Ovary (tissue), 9 donors: Measurements from ENCODE around the gene APOC4. TPM values are rescaled to one million over a fixed set of nuclear protein-coding genes. Genes with fewer than 3 reads are reported as not detected.

Source experiments
- DNase-seq, 5 donors: peaks; one replicate each; pipeline ENCODE4 v3.0.0-alpha.2; 2019 to 2020
- H3K27ac ChIP-seq, 2 donors: fragments of 200-600 bp; one replicate each; pipeline versions ENCODE4 v1.5.1 to v1.8.0; 2019 to 2022
- H3K27me3 ChIP-seq: fragments of 200-600 bp; one replicate; pipeline ENCODE4 v1.8.0; 2022
- H3K36me3 ChIP-seq: fragments of 200-600 bp; sonication (generic); one replicate; pipeline ENCODE4 v1.5.1; 2019
- H3K4me1 ChIP-seq: one replicate; pipeline ENCODE4 v1.8.1; 2013; ENCODE audit warnings: mild to moderate bottlenecking, moderate library complexity; ENCODE audit not compliant: insufficient read depth
- H3K4me3 ChIP-seq: fragments of 200-600 bp; sonication (generic); one replicate; pipeline ENCODE4 v1.5.1; 2017
- H3K9me3 ChIP-seq, 2 donors: fragments of 200-600 bp in 1 of 2; sonication (generic) in 1 of 2; one replicate each; pipeline versions ENCODE4 v1.5.1 to v1.8.1; 2013 to 2019; ENCODE audit warnings: mild to moderate bottlenecking in 1 of 2, moderate library complexity in 1 of 2
- CTCF ChIP-seq, 3 donors: fragments of 450-650 bp in 2 of 3; fragments of 200-600 bp in 1 of 3; IDR thresholded peaks; one replicate each; pipeline versions ENCODE4 v1.5.1 to v1.8.0; 2016 to 2022; ENCODE audit warnings: antibody characterized with exemption in 3 of 3, mild to moderate bottlenecking in 1 of 3
- EP300 ChIP-seq: sonication (generic); formaldehyde crosslinking; IDR thresholded peaks from one replicate; pipeline ENCODE4 v1.6.1; 2017; ENCODE audit warnings: antibody characterized with exemption
- POLR2A ChIP-seq: fragments of 450-650 bp; IDR thresholded peaks from one replicate; pipeline ENCODE4 v1.6.1; 2017; ENCODE audit warnings: antibody characterized with exemption, mild to moderate bottlenecking, moderate library complexity
- WGBS, 3 donors: extraction: QIAGEN DNeasy Blood & Tissue Kit in 1 of 3; methylation state at CpG; one replicate each; pipeline versions ENCODE4 v1.1.5 to v1.1.7; 2013 to 2017; 5-methylcytosine and 5-hydroxymethylcytosine counted together
- intact Hi-C, 4 donors: fragments of 100-400 bp; cut with DNase I; formaldehyde crosslinking; loops; one replicate each; pipeline versions ENCODE4 v1.11.0 to v1.15.1; 2022 to 2023
- polyA plus RNA-seq, 2 donors: library from polyadenylated mRNA; stranded (reverse); fragments of 200-250 nt in 1 of 2; fragments of 350-450 nt in 1 of 2; fragmentation: Illumina TruSeq in 1 of 2; extraction: RNeasy Lipid Tissue Mini Kit (QIAGEN cat#74804) in 1 of 2; gene quantifications; one replicate each; pipeline ENCODE4 v1.2.3, GENCODE V29; 2013 to 2014
- total RNA-seq, 7 donors: library from RNA; depleted of rRNA in 2 of 7; stranded (reverse); fragments of >200 nt in 2 of 7; fragmentation: NEBNext Ultra II Directional in 3 of 7; extraction: Animal tissue kit (Norgen Biotek cat#: 25700) in 3 of 7; gene quantifications; one replicate each; pipeline versions ENCODE4 v1.1.0 to v1.2.4, GENCODE V29; 2016 to 2023
- donor health status: DM: no; HTN: no; CAD: no; lungs with moderate emphysema.
- donor health status: DM: no; HTN: no; CAD: no.
- donor health status: Bipolar disorder and iron deficiency.
- donor health status: DM: yes; HTN: yes; CAD: no.
- donor health status: DM: no; HTN: no; CAD: no.
- donor health status: DM: yes; HTN: yes; CAD: no.

Gene APOC4
- total and polyA plus RNA-seq, 9 donors: 0.57 TPM; not detected in 8

GRCh38 chr19:44951179-44952159 is 9.4 kb downstream of the APOC4 start:
- intact Hi-C loops: loop anchor here in 3 of 4 donors (2.0 to 5.0 kb wide), 2 partner anchors 47 to 49 kb away; partner anchors contain the start of gene APOE (in 1 of the 3)
- H3K27ac ChIP-seq: peak overlapping the region; percentile 0 to 2
- H3K36me3 ChIP-seq: no peaks in the 10 kb centered on the region
- H3K4me3 ChIP-seq: no peak overlapping the region
- H3K4me1 ChIP-seq: peaks cover 9% of the 10 kb centered on the region
- 32 to 42% (median 35%) methylated on average over 12 to 13 of the region's 13 CpGs for WGBS, 3 donors
- no peaks in the 10 kb centered on the region for H3K9me3 ChIP-seq
- H3K27me3 ChIP-seq: no peaks in the 10 kb centered on the region
- peak; percentile 55 to 74 (median 62) for DNase-seq
- no peak for TF ChIP-seq EP300
- peak; percentile 73 to 82 (median 78) for TF ChIP-seq CTCF (IDR thresholded peaks at IDR 0.05)
- no peak for TF ChIP-seq POLR2A

DNA sequence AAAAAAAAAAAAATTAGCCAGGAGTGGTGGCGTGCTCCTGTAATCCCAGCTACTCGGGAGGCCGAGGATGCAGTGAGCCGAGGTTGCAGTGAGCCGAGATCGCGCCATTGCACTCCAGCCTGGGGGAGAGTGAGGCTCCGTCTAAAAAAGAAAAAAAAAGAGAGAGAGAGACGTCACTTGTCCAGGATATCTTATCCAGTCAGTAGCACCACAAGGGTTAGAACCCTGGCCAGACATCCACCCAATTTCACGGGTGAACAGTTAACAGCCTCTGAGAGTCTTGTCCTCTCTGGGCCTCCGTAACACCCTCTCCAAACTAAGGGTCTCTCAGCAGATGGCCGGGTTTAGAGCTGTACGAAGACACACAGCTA is 12.2 kb downstream of the APOC4 start:
- intact Hi-C loops: loop anchor here in 2 of 4 donors (5.0 kb wide), 1 partner anchor 52 kb away; no protein-coding TSS in a partner anchor
- no peaks in the 10 kb centered on the region for H3K36me3 ChIP-seq
- H3K4me3 ChIP-seq: peak overlapping the region; percentile 65
- peak overlapping the region; percentile 81 to 85 for H3K27ac ChIP-seq
- peaks cover 13% of the 10 kb centered on the region for H3K4me1 ChIP-seq
- no peaks in the 10 kb centered on the region for H3K27me3 ChIP-seq
- no peak for TF ChIP-seq EP300
- TF ChIP-seq CTCF (IDR thresholded peaks at IDR 0.05): no peak
- no peak for TF ChIP-seq POLR2A
- 17 to 24% (median 23%) methylated on average over 13 of the region's 13 CpGs for WGBS, 3 donors
- DNase-seq: no peak
- H3K9me3 ChIP-seq: no peaks in the 10 kb centered on the region

- no peaks in the 10 kb centered on the region for H3K27me3 ChIP-seq
- WGBS, 3 donors: 0% methylated on average over 55 to 65 of the region's 65 CpGs
- intact Hi-C loops: loop anchor here in 2 of 4 donors (5.0 kb wide), 1 partner anchor 53 kb away; no protein-coding TSS in a partner anchor
- peaks cover 13% of the 10 kb centered on the region for H3K4me1 ChIP-seq
- H3K9me3 ChIP-seq: no peaks in the 10 kb centered on the region
- H3K27ac ChIP-seq: peak within 1 kb of the TSS; percentile 81 to 85
- DNase-seq: peak; percentile 96 to 98 (median 97)
- peak within 1 kb of the TSS; percentile 65 for H3K4me3 ChIP-seq
- no peaks in the 10 kb centered on the region for H3K36me3 ChIP-seq
- TF ChIP-seq EP300 (no peak), POLR2A (peak; percentile 77), CTCF (IDR thresholded peaks at IDR 0.05) (peak in 2 of 3 donors; percentile 47 to 57)
Observed at GRCh38 chr19:44954649-44955504, 12.8 kb downstream of the APOC4 start, which contains the start of gene CLPTM1. Gene CLPTM1 (plus strand): TSS chr19:44955380. CDS start chr19:44955396, 16 bp downstream.
